ENCODE data around the gene VAMP1. TPM values are rescaled to one million over a fixed set of nuclear protein-coding genes. Genes with fewer than 3 reads are reported as not detected.
"Not testable (repeated sequence)": the region's sequence is repeated elsewhere in the genome, so short reads cannot be mapped to it uniquely, and the experiment has no call there.

The VAMP1 gene, protein sequence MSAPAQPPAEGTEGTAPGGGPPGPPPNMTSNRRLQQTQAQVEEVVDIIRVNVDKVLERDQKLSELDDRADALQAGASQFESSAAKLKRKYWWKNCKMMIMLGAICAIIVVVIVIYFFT
- total RNA-seq (15.1 and 17.7 TPM in 2 replicates), polyA plus RNA-seq (14.9 and 28.4 TPM in 2 replicates)

DNA sequence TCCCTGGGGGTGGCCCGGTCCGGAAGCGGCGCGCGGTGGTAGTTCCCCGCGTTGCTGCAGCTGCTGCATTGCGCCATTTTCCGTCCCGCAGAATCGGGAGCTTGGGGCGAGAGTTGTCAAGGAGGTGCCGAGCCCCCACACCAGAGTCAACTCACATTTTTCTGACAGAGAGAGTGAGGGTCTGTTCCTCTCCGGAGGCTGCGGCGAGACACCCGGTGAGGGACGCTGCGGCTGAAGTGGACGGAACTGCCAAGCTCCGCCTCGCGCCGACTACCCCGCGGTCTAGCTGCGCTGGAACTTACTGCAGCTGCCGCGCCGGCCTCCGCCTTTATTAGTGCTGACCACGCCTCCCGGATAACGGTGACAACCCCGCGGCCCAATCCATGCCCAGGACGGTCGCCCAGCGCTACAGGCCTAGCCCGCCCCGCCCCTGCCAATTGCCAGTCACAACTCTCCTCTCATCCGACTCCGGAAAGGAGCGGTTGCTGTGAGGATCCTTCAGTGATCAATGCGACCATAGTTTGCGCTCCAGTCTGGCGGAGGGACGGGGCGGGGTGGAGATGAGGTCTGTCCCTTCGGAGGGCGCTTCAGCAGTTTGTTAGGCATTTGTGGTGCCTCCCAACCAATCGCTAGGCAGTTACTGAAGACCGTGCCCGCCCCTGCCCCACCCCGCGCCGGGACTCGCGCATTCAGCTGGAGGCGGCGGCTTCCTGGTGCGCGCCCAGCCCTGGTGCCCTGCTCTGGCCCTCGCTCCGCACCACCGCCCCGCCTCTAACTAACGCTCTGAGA lies at the start of gene VAMP1:
Gene VAMP1 (minus strand): TSS at position 303 of the 789 bp plus-strand sequence. CDS start 146 bp downstream, at position 157.
- H3K36me3 ChIP-seq, result no peaks in the 10 kb centered on the region
- H3K4me3 ChIP-seq, result peak within 1 kb of the TSS; percentile 53
- peaks cover 12% of the 10 kb centered on the region for H3K4me1 ChIP-seq (ENCODE audit: low read depth)
- TF ChIP-seq, protein P1, sequence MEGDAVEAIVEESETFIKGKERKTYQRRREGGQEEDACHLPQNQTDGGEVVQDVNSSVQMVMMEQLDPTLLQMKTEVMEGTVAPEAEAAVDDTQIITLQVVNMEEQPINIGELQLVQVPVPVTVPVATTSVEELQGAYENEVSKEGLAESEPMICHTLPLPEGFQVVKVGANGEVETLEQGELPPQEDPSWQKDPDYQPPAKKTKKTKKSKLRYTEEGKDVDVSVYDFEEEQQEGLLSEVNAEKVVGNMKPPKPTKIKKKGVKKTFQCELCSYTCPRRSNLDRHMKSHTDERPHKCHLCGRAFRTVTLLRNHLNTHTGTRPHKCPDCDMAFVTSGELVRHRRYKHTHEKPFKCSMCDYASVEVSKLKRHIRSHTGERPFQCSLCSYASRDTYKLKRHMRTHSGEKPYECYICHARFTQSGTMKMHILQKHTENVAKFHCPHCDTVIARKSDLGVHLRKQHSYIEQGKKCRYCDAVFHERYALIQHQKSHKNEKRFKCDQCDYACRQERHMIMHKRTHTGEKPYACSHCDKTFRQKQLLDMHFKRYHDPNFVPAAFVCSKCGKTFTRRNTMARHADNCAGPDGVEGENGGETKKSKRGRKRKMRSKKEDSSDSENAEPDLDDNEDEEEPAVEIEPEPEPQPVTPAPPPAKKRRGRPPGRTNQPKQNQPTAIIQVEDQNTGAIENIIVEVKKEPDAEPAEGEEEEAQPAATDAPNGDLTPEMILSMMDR (IDR thresholded peaks at IDR 0.05; ENCODE audit: low read depth, low read length), result no peak
- H3K9me3 ChIP-seq (ENCODE audit: low read depth), result no peaks in the 10 kb centered on the region
- DNase-seq (ENCODE audit: low read depth in 1 of 2, low spot score in 1 of 2), result peak; percentile 98 to 99
- peak within 1 kb of the TSS; percentile 70 for H3K27ac ChIP-seq
- H3K27me3 ChIP-seq, result no peaks in the 10 kb centered on the region

DNA sequence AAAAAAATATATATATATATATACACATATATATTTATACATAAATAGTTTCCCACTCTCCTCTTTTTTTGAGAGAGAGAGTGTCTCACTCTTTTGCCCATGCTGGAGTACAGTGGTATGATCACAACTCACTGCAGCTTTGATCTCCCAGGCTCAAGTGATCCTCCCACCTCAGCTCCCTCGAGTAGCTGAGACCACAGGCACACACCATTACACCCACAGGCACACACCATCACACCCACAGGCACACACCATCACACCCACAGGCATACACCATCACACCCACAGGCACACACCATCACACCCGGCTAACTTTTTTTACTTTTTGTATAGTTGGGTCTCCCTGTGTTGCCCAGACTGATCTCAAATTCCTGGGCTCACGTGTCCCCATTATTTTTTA lies 49.7 kb upstream of the VAMP1 start:
- Histone ChIP-seq H3K4me1 (ENCODE audit: low read depth) (no peaks in the 10 kb centered on the region), H3K27ac (no peak overlapping the region), H3K9me3 (ENCODE audit: low read depth) (no peaks in the 10 kb centered on the region), H3K4me3 (no peak overlapping the region), H3K36me3 (peaks cover 63% of the 10 kb centered on the region), H3K27me3 (no peaks in the 10 kb centered on the region)
- TF ChIP-seq, protein P1 (IDR thresholded peaks at IDR 0.05; ENCODE audit: low read depth, low read length), result no peak
- DNase-seq (ENCODE audit: low read depth in 1 of 2, low spot score in 1 of 2), result no peak

DNA sequence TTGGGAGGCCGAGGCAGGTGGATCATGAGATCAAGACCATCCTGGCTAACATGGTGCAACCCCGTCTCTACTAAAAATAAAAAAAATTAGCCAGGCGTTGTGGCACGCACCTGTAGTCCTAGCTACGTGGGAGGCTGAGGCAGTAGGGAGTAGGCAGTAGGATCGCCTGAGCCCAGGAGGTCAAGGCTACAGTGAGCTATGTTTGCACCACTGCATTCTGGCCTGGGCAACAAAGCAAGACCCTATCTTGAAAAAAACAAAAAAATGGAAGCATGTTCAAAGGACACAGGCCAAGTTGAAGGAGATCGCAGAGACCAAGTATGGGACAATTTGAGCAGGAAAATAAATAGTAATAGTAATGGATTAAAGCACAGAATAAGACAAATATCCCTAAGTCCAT lies 37.6 kb upstream of the VAMP1 start:
- DNase-seq (ENCODE audit: low read depth in 1 of 2, low spot score in 1 of 2), result no peak
- Histone ChIP-seq H3K27me3 (no peaks in the 10 kb centered on the region), H3K4me3 (no peak overlapping the region), H3K36me3 (peaks cover 24% of the 10 kb centered on the region), H3K9me3 (ENCODE audit: low read depth) (no peaks in the 10 kb centered on the region), H3K27ac (peak overlapping the region; percentile 95), H3K4me1 (ENCODE audit: low read depth) (peaks cover 13% of the 10 kb centered on the region)
- TF ChIP-seq, protein P1 (IDR thresholded peaks at IDR 0.05; ENCODE audit: low read depth, low read length), result no peak

GRCh38 chr12:6507102-6507998 lies 36.9 kb upstream of the VAMP1 start:
- TF ChIP-seq, protein P1 (IDR thresholded peaks at IDR 0.05; ENCODE audit: low read depth, low read length), result no peak
- Histone ChIP-seq H3K36me3 (peaks cover 17% of the 10 kb centered on the region), H3K4me1 (ENCODE audit: low read depth) (peaks cover 13% of the 10 kb centered on the region), H3K4me3 (no peak overlapping the region), H3K9me3 (ENCODE audit: low read depth) (no peaks in the 10 kb centered on the region), H3K27ac (peak overlapping the region; percentile 95), H3K27me3 (no peaks in the 10 kb centered on the region)
- DNase-seq (ENCODE audit: low read depth in 1 of 2, low spot score in 1 of 2), result peak; percentile 53 to 59

- H3K36me3 ChIP-seq, result peaks cover 25% of the 10 kb centered on the region
These were observed 30.0 kb upstream of the VAMP1 start for GRCh38 chr12:6500466-6500865.

DNA sequence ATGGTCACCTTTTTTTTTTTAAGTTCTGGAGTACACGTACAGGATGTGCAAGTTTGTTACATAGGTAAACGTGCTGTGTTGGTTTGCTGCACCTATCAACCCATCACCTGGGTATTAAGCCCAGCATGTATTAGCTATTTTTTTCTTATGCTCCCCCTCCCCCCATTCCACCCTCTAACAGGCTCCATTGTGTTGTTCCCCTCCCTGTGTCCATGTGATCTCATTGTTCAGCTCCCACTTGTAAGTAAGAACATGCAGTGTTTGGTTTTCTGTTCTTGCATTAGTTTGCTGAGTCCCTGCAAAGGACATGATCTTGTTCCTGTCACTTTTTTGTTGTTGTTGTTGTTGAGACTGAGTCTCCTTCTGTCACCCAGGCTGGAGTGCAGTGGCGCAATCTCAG lies 26.8 kb upstream of the VAMP1 start:
- not testable (repeated sequence) for H3K27ac ChIP-seq; H3K4me3 ChIP-seq; H3K27me3 ChIP-seq; H3K9me3 ChIP-seq (ENCODE audit: low read depth); DNase-seq (ENCODE audit: low read depth in 1 of 2, low spot score in 1 of 2)
- H3K4me1 ChIP-seq (ENCODE audit: low read depth), result peaks cover 13% of the 10 kb centered on the region
- H3K36me3 ChIP-seq, result peaks cover 28% of the 10 kb centered on the region

More at GRCh38 chr12:6500466-6500865, 30.0 kb upstream of the VAMP1 start:
- Histone ChIP-seq H3K27me3 (no peaks in the 10 kb centered on the region), H3K4me1 (ENCODE audit: low read depth) (no peaks in the 10 kb centered on the region), H3K9me3 (ENCODE audit: low read depth) (no peaks in the 10 kb centered on the region), H3K4me3 (no peak overlapping the region), H3K27ac (no peak overlapping the region)
- DNase-seq (ENCODE audit: low read depth in 1 of 2, low spot score in 1 of 2), result no peak
- TF ChIP-seq, protein P1 (IDR thresholded peaks at IDR 0.05; ENCODE audit: low read depth, low read length), result no peak
